Activated CD8-positive, alpha-beta memory T cell treated with anti-CD3 and anti-CD28 coated beads, Interleukin-2, amount 50 U/mL, for 4 hours (primary cell): ENCODE results near the gene SERPINB6.
"Not testable (repeated sequence)": the region's sequence is repeated elsewhere in the genome, so short reads cannot be mapped to it uniquely, and the experiment has no call there.

ENCODE experiments used
- DNase-seq: peaks from one replicate; pipeline ENCODE4 v3.0.0-alpha.2; 2020

SERPINB6 gene

GRCh38 chr6:2903411-2904185 lies 67.8 kb downstream of the SERPINB6 start:
- not testable (repeated sequence) for DNase-seq

- DNase-seq = not testable (repeated sequence)
These were observed 69.5 kb downstream of the SERPINB6 start for GRCh38 chr6:2901645-2902502.

GRCh38 chr6:2900821-2901644 lies 70.3 kb downstream of the SERPINB6 start:
- no peak for DNase-seq

- no peak for DNase-seq
These were observed 71.1 kb downstream of the SERPINB6 start for GRCh38 chr6:2900221-2900807.

GRCh38 chr6:2899596-2899995 lies 71.8 kb downstream of the SERPINB6 start:
- no peak for DNase-seq
